K562 (cell line): Measurements from ENCODE around the gene ARID5B. TPM values are rescaled to one million over a fixed set of nuclear protein-coding genes. Genes with fewer than 3 reads are reported as not detected.

Experiments used
- ATAC-seq: fragments of 200-7000 bp; cut with Tn5 transposase; 3 replicates; pipeline ENCODE4 v1.9.1; 2020; ENCODE audit warnings: moderate library complexity
- BruUV-seq: library from RNA; stranded (reverse); fragments of 400-500 nt; replicated peaks from 2 replicates; lab custom pipeline; 2021; lab: Mats Ljungman, UMichigan
- CTCF ChIA-PET: fragments of 300-600 bp; formaldehyde crosslinking; extraction: SDS; loops from one replicate; lab custom pipeline; 2021; ENCODE audit warnings: low intra/inter-chr PET ratio; lab: Yijun Ruan, JAX
- POLR2A ChIA-PET: fragments of 300-600, 350-650 bp; sonication (Branson Sonifier 250); formaldehyde crosslinking; extraction: SDS; loops from one replicate; lab custom pipeline; 2021; ENCODE audit warnings: antibody characterized with exemption, inconsistent platforms; lab: Yijun Ruan, JAX
- DNase-seq, 4 experiments: peaks; one replicate each; pipeline versions ENCODE4 v3.0.0 to v3.0.0-alpha.2; 2011 to 2018; ENCODE audit warnings: low spot score in 3 of 4, mixed read lengths in 3 of 4; ENCODE audit errors: extremely low read depth in 1 of 4
- FAIRE-seq: peaks from 2 replicates; lab custom pipeline; 2011; peaks lifted over from hg19 to GRCh38; lab: Jason Lieb, UNC
- H2AFZ ChIP-seq: 2 replicates; pipeline ENCODE4 v1.6.0; 2011; ENCODE audit warnings: low read depth, low read length, control low read depth, inconsistent platforms
- H3K27ac ChIP-seq: fragments of 200-600 bp; 3 replicates; pipeline ENCODE4 v1.8.0; 2011; ENCODE audit warnings: low read depth, mild to moderate bottlenecking, control low read depth, inconsistent platforms, low read length, moderate library complexity, mixed read lengths; ENCODE audit errors: extremely low read depth
- H3K27me3 ChIP-seq, 2 experiments: fragments of 300-600 bp in 1 of 2; 2 replicates in 1 of 2; 3 replicates in 1 of 2; pipeline versions ENCODE4 v1.6.0 to v1.8.0; 2011; ENCODE audit warnings: inconsistent platforms in 2 of 2, low read length in 2 of 2, mild to moderate bottlenecking in 1 of 2, mixed read lengths in 1 of 2, moderate library complexity in 1 of 2; ENCODE audit not compliant: control insufficient read depth in 2 of 2, insufficient read depth in 2 of 2
- H3K36me3 ChIP-seq: fragments of 300-600 bp; 3 replicates; pipeline ENCODE4 v1.8.0; 2011; ENCODE audit warnings: mild to moderate bottlenecking, low read length, inconsistent platforms; ENCODE audit not compliant: control insufficient read depth, insufficient read depth
- H3K4me1 ChIP-seq, 2 experiments: fragments of 200-600 bp in 1 of 2; replicated peaks in 1 of 2; 2 replicates in 1 of 2; 3 replicates in 1 of 2; pipeline versions ENCODE4 v1.5.1 to v1.8.0; 2011; ENCODE audit warnings: inconsistent platforms in 2 of 2, low read length in 2 of 2, mild to moderate bottlenecking in 1 of 2, mixed read lengths in 1 of 2, moderate library complexity in 1 of 2; ENCODE audit not compliant: control insufficient read depth in 2 of 2, insufficient read depth in 2 of 2
- H3K4me2 ChIP-seq: 2 replicates; pipeline ENCODE4 v1.6.1; 2011; ENCODE audit warnings: low read length, control low read depth, inconsistent platforms, mixed read lengths; ENCODE audit not compliant: insufficient read depth
- H3K4me3 ChIP-seq: fragments of 200-600 bp; sonication (generic), shearing (Covaris generic); 2 replicates; pipeline ENCODE4 v1.5.1; 2016; ENCODE audit warnings: control low read depth, inconsistent platforms
- H3K79me2 ChIP-seq: fragments of 200-600 bp; 3 replicates; pipeline ENCODE4 v1.8.0; 2011; ENCODE audit warnings: low read length, inconsistent platforms; ENCODE audit not compliant: control insufficient read depth, insufficient read depth
- H3K9ac ChIP-seq, 2 experiments: 2 replicates each; pipeline versions ENCODE4 v1.6.0 to v1.6.1; 2011; ENCODE audit warnings: low read depth in 2 of 2, low read length in 2 of 2, control low read depth in 1 of 2, inconsistent platforms in 1 of 2, mild to moderate bottlenecking in 1 of 2, mixed read lengths in 1 of 2; ENCODE audit not compliant: insufficient read depth in 1 of 2
- H3K9me1 ChIP-seq: one replicate; pipeline ENCODE4 v1.6.0; 2011; ENCODE audit warnings: inconsistent platforms, mild to moderate bottlenecking, low read length, moderate library complexity; ENCODE audit not compliant: control insufficient read depth, insufficient read depth
- H3K9me3 ChIP-seq: replicated peaks from 2 replicates; pipeline ENCODE4 v1.5.1; 2011; ENCODE audit warnings: low read depth, low read length, inconsistent platforms; ENCODE audit not compliant: control insufficient read depth, insufficient read depth
- H4K20me1 ChIP-seq: replicated peaks from 2 replicates; pipeline ENCODE4 v1.6.1; 2011; ENCODE audit warnings: low read length, inconsistent platforms, mixed read lengths; ENCODE audit not compliant: control insufficient read depth, insufficient read depth
- ARNT ChIP-seq, 2 experiments: fragments of 450-650 bp; IDR thresholded peaks; 2 replicates each; pipeline ENCODE4 v1.6.1; 2016; ENCODE audit warnings: mild to moderate bottlenecking in 1 of 2
- FOXJ2 ChIP-seq: fragments of 200-800 bp; sonication (Bioruptor generic); IDR thresholded peaks from 2 replicates; pipeline ENCODE4 v1.6.1; 2016; ENCODE audit warnings: missing genetic modification characterization, missing compliant biosample characterization
- FOXK2 ChIP-seq, 2 experiments: fragments of 450-650 bp; IDR thresholded peaks in 1 of 2; conservative IDR thresholded peaks in 1 of 2; 2 replicates each; pipeline ENCODE4 v1.6.1; 2016; ENCODE audit warnings: low read depth in 2 of 2, mild to moderate bottlenecking in 1 of 2
- GATAD2A ChIP-seq: fragments of 450-650 bp; IDR thresholded peaks from 2 replicates; pipeline ENCODE4 v1.6.1; 2017
- GTF2A2 ChIP-seq: IDR thresholded peaks from 2 replicates; pipeline ENCODE4 v1.6.1; 2016; ENCODE audit warnings: mild to moderate bottlenecking, missing genetic modification characterization, missing compliant biosample characterization
- HMGN3 ChIP-seq: IDR thresholded peaks from 2 replicates; pipeline ENCODE4 v1.6.1; 2011; ENCODE audit warnings: borderline replicate concordance, low read depth, mild to moderate bottlenecking, mixed read lengths, low read length; ENCODE audit not compliant: insufficient read length; ENCODE audit errors: extremely low read depth
- MAFK ChIP-seq: IDR thresholded peaks from 2 replicates; pipeline ENCODE4 v1.6.1; 2011; ENCODE audit warnings: low read length, improper control_type of control experiment
- PYGO2 ChIP-seq: fragments of 450-650 bp; IDR thresholded peaks from 2 replicates; pipeline ENCODE4 v1.6.1; 2016; ENCODE audit warnings: mild to moderate bottlenecking, missing genetic modification characterization, moderate library complexity, missing compliant biosample characterization
- SAP30 ChIP-seq: fragments of 200-600 bp; sonication (generic); IDR thresholded peaks from 2 replicates; pipeline ENCODE4 v1.6.1; 2012; ENCODE audit warnings: borderline replicate concordance, low read depth, mild to moderate bottlenecking, moderate library complexity, low read length, control low read depth, inconsistent platforms; ENCODE audit not compliant: insufficient read depth, poor library complexity, severe bottlenecking
- TEAD4 ChIP-seq, 2 experiments: sonication (generic) in 1 of 2; formaldehyde crosslinking in 1 of 2; IDR thresholded peaks; 2 replicates each; pipeline versions ENCODE4 v1.6.1 to v1.8.0; 2012 to 2022; ENCODE audit warnings: borderline replicate concordance in 1 of 2, inconsistent platforms in 1 of 2, low read length in 1 of 2, mild to moderate bottlenecking in 1 of 2, missing genetic modification reagents in 1 of 2
- TSC22D4 ChIP-seq: fragments of 450-650 bp; IDR thresholded peaks from 2 replicates; pipeline ENCODE4 v1.6.1; 2016; ENCODE audit warnings: missing genetic modification characterization, missing biosample characterization, control low read depth
- ZNF184 ChIP-seq: sonication (generic); formaldehyde crosslinking; IDR thresholded peaks from 2 replicates; pipeline ENCODE4 v1.5.0; 2020; ENCODE audit warnings: missing genetic modification reagents
- ZNF217 ChIP-seq: sonication (generic); formaldehyde crosslinking; IDR thresholded peaks from 2 replicates; pipeline ENCODE4 v1.8.0; 2022; ENCODE audit warnings: mild to moderate bottlenecking, missing genetic modification reagents
- ZNF778 ChIP-seq: fragments of 450-650 bp; formaldehyde crosslinking; IDR thresholded peaks from 2 replicates; pipeline ENCODE4 v1.4.0; 2020; ENCODE audit warnings: mild to moderate bottlenecking, moderate library complexity
- WGBS: fragments of 100-300 bp; shearing (Covaris generic); methylation state at CpG from one replicate; pipeline ENCODE4 v1.1.6; 2016; ENCODE audit warnings: low coverage, mixed read lengths; ENCODE audit not compliant: insufficient coverage; ENCODE audit errors: missing lambda C conversion rate; 5-methylcytosine and 5-hydroxymethylcytosine counted together
- in situ Hi-C: fragments of 300-500 bp; cut with MboI; formaldehyde crosslinking; loops from 4 replicates; pipeline ENCODE4 v1.15.0; 2018; ENCODE audit warnings: inconsistent platforms, mixed read lengths
- intact Hi-C: fragments of 100-400 bp; cut with micrococcal nuclease; formaldehyde crosslinking; loops from 2 replicates; pipeline ENCODE4 v1.14.2; 2022
- polyA plus RNA-seq, 8 experiments: library from polyadenylated mRNA; depleted of rRNA in 4 of 8; stranded (reverse) in 5 of 8; unstranded in 3 of 8; fragments of >200 nt; fragmentation: Nextera tagmentation in 2 of 8; fragmentation: Illumina TruSeq in 1 of 8; extraction: Ambion mirVana in 2 of 8; extraction: Trizol in 1 of 8; gene quantifications; 2 replicates each; pipeline versions ENCODE4 v1.2.1 to v1.2.3, GENCODE V29; 2011 to 2014; ENCODE audit warnings: inconsistent platforms in 1 of 8, missing spikeins in 1 of 8
- total RNA-seq, 7 experiments: library from RNA; depleted of rRNA in 6 of 7; stranded (reverse); fragments of >200 nt in 6 of 7; fragmentation: Illumina TruSeq in 2 of 7; extraction: Trizol in 2 of 7; gene quantifications; 2 replicates each; pipeline versions ENCODE4 v1.2.1 to v1.2.3, GENCODE V29; 2011 to 2021; ENCODE audit warnings: low replicate concordance in 1 of 7
- TF ChIP-seq, protein P1 (sequence below): fragments of 450-650 bp; formaldehyde crosslinking; IDR thresholded peaks from 2 replicates; pipeline ENCODE4 v1.4.0; 2020; ENCODE audit warnings: mild to moderate bottlenecking, moderate library complexity
- TF ChIP-seq, protein P2 (sequence below): sonication (generic); formaldehyde crosslinking; IDR thresholded peaks from 2 replicates; pipeline ENCODE4 v1.8.0; 2022; ENCODE audit warnings: mild to moderate bottlenecking, missing genetic modification reagents

Gene ARID5B
- total and polyA plus RNA-seq, 9 of the 15 experiments (the other 6 are each of a cell fraction or from before 2014, with no cell fraction given): 0.48 to 1.6 (median 0.80) TPM

DNA sequence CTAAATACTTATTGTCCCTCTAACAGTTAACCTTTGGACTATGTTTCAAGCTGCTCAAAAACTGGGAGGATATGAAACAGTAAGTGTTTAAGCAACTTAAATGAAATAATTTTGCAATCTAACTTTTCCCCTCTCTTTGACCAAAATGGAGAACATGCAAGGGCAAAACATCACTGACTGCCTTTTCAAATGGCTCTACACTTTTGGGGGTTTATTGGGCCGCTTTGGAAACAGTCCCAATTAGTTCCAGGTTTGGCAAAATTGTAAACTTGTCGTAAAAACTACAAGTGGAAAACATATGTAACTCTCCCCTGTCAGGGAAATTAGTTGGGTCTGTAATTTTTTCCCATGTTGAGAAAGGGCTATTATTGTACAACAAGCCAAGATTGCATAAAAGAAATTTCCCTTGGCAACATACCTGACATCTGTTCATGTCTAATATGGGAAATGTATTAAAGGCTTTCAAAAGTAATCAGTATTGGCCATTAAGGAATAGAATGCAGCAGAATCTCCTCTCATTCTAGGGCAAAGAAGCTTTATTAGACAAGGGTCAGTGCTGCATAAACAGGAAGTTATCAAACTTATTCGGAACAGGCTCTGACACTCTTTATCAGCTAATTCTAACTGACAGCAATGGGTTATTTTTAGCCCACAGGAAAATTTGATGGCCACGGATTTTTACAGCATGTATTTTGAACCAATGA, 157.9 kb downstream of the ARID5B start (continued):
- no peak for TF ChIP-seq HMGN3

DNA sequence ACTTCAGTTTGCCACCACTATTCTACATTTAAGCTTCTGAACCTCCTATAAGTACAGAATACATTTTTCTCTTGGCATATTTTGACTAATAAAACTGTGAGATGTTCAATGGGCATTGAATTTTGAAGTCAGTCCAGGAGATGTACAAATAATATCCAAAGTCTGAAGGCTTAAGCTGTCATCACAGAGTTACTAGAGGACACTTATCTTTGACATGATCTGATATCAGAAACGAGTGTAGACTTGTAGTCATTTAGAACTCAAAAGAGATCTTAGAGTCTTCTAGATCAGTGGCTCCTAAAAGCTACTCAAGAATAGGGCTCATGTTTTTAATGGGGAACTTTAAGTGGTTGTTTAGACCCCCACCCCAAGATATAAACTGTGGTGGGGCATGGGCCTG, 160.5 kb downstream of the ARID5B start:
- in situ Hi-C loops: no loop called here
- intact Hi-C loops: no loop called here
- H3K27ac ChIP-seq: no peak overlapping the region
- FAIRE-seq (no peak), ATAC-seq (no peak), DNase-seq (no peak)
- H3K79me2 ChIP-seq: no peaks in the 10 kb centered on the region
- H3K27me3 ChIP-seq: no peaks in the 10 kb centered on the region
- H4K20me1 ChIP-seq: no peaks in the 10 kb centered on the region
- no TSS peak for BruUV-seq
- CTCF ChIA-PET: no interaction called here
- H2AFZ ChIP-seq: no peak overlapping the region
- H3K4me3 ChIP-seq: no peak overlapping the region
- H3K36me3 ChIP-seq: no peaks in the 10 kb centered on the region
- POLR2A ChIA-PET: interaction anchor here (0.6 kb wide), 1 partner anchor 244 kb away, joined by 3 read pairs; no protein-coding TSS in a partner anchor
- 0% methylated on average over 1 of the region's 1 CpG for WGBS
- H3K4me1 ChIP-seq: peaks cover 0 to 8% of the 10 kb centered on the region in 2 experiments; a peak in 1 of 5 replicates
- H3K9me3 ChIP-seq: no peaks in the 10 kb centered on the region
- H3K9ac ChIP-seq: no peak overlapping the region
- no peaks in the 10 kb centered on the region for H3K9me1 ChIP-seq
- no peak overlapping the region for H3K4me2 ChIP-seq
- TF ChIP-seq ZNF778 (CRISPR knock-in tag): no peak
- no peak for TF ChIP-seq GTF2A2 (tag)
- TF ChIP-seq PYGO2 (tag): no peak
- TF ChIP-seq FOXK2 (conservative IDR thresholded peaks at IDR 0.05 in 1 of 2, IDR thresholded peaks at IDR 0.05 in 1 of 2; ENCODE audit: low read depth in 2 of 2): no peak
- no peak for TF ChIP-seq ZNF217
- TF ChIP-seq ZNF184: no peak
- no peak for TF ChIP-seq FOXJ2
- TF ChIP-seq TSC22D4 (tag): no peak
- TF ChIP-seq MAFK: no peak
- TF ChIP-seq TEAD4 (IDR thresholded peaks at IDR 0.05; ENCODE audit: low read length): no peak
- TF ChIP-seq TEAD4 (CRISPR knock-in tag; IDR thresholded peaks at IDR 0.05; ENCODE audit: borderline replicate concordance): no peak
- TF ChIP-seq, protein P1, sequence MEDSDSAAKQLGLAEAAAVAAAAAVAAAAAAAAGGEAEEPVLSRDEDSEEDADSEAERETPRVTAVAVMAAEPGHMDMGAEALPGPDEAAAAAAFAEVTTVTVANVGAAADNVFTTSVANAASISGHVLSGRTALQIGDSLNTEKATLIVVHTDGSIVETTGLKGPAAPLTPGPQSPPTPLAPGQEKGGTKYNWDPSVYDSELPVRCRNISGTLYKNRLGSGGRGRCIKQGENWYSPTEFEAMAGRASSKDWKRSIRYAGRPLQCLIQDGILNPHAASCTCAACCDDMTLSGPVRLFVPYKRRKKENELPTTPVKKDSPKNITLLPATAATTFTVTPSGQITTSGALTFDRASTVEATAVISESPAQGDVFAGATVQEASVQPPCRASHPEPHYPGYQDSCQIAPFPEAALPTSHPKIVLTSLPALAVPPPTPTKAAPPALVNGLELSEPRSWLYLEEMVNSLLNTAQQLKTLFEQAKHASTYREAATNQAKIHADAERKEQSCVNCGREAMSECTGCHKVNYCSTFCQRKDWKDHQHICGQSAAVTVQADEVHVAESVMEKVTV (CRISPR knock-in tag): no peak
- no peak for TF ChIP-seq ARNT (IDR thresholded peaks at IDR 0.05)
- TF ChIP-seq, protein P2, sequence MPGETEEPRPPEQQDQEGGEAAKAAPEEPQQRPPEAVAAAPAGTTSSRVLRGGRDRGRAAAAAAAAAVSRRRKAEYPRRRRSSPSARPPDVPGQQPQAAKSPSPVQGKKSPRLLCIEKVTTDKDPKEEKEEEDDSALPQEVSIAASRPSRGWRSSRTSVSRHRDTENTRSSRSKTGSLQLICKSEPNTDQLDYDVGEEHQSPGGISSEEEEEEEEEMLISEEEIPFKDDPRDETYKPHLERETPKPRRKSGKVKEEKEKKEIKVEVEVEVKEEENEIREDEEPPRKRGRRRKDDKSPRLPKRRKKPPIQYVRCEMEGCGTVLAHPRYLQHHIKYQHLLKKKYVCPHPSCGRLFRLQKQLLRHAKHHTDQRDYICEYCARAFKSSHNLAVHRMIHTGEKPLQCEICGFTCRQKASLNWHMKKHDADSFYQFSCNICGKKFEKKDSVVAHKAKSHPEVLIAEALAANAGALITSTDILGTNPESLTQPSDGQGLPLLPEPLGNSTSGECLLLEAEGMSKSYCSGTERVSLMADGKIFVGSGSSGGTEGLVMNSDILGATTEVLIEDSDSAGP (CRISPR knock-in tag): no peak
- TF ChIP-seq GATAD2A: no peak
- TF ChIP-seq SAP30: no peak
